A673 (cell line): ENCODE results near the gene PSME4.

Experiments used
- EZH2 ChIP-seq: fragments of 200-600 bp; sonication (generic); IDR thresholded peaks from 2 replicates; pipeline ENCODE4 v1.6.1; 2017; ENCODE audit warnings: borderline replicate concordance, low read depth, mild to moderate bottlenecking, mixed read lengths, antibody characterized with exemption, low read length; ENCODE audit not compliant: poor library complexity, severe bottlenecking
- TF ChIP-seq, protein P1 (sequence below): fragments of 300-800, 200-600 bp; sonication (generic); conservative IDR thresholded peaks from 2 replicates; pipeline ENCODE4 v1.5.1; 2017; ENCODE audit warnings: low read depth, mild to moderate bottlenecking, antibody characterized with exemption, low read length, moderate library complexity, mixed read lengths

DNA sequence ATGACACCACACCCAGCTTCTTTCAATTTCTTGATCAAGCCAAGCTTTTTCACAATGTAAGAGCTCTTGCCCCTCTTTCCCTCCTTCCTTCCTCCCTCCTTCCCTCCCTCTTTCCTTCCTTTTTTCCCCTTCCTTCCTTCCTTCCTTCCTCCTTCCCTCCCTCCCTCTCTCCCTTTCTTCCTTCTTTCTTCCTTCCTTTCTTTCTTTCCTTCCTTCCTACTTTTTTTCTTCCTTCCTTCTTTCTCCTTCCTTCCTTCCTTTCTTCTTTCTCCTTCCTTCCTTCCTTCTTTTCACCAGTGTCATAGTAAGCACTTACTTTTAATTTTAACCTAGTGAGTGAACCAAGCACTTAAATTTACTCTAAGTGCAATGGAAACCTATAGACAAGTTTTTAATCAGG lies 21.2 kb upstream of the PSME4 start:
- TF ChIP-seq, protein P1, sequence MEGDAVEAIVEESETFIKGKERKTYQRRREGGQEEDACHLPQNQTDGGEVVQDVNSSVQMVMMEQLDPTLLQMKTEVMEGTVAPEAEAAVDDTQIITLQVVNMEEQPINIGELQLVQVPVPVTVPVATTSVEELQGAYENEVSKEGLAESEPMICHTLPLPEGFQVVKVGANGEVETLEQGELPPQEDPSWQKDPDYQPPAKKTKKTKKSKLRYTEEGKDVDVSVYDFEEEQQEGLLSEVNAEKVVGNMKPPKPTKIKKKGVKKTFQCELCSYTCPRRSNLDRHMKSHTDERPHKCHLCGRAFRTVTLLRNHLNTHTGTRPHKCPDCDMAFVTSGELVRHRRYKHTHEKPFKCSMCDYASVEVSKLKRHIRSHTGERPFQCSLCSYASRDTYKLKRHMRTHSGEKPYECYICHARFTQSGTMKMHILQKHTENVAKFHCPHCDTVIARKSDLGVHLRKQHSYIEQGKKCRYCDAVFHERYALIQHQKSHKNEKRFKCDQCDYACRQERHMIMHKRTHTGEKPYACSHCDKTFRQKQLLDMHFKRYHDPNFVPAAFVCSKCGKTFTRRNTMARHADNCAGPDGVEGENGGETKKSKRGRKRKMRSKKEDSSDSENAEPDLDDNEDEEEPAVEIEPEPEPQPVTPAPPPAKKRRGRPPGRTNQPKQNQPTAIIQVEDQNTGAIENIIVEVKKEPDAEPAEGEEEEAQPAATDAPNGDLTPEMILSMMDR, result no peak
- no peak for TF ChIP-seq EZH2
